SK-N-SH (cell line): ENCODE data around the gene POLA1. TPM values are rescaled to one million over a fixed set of nuclear protein-coding genes. Genes with fewer than 3 reads are reported as not detected.

Experiments used
- CTCF ChIA-PET: fragments of 300-600, 350-600 bp; formaldehyde crosslinking; extraction: SDS; loops from one replicate; lab custom pipeline; 2021; lab: Yijun Ruan, JAX
- POLR2A ChIA-PET: fragments of 350-600 bp; sonication (Branson Sonifier 250); formaldehyde crosslinking; extraction: SDS; loops from one replicate; lab custom pipeline; 2020; ENCODE audit warnings: antibody characterized with exemption, inconsistent platforms; lab: Yijun Ruan, JAX
- DNase-seq: peaks from one replicate; pipeline ENCODE4 v3.0.0; 2012
- H2AFZ ChIP-seq: fragments of 200-600 bp; sonication (generic); 2 replicates; pipeline ENCODE4 v1.8.1; 2016; ENCODE audit warnings: antibody characterized with exemption, mild to moderate bottlenecking, low read depth
- H3F3A ChIP-seq: fragments of 200-600 bp; sonication (generic); replicated peaks from 2 replicates; pipeline ENCODE3; 2016; ENCODE audit warnings: antibody characterized with exemption, mild to moderate bottlenecking; ENCODE audit not compliant: insufficient read depth
- H3K27ac ChIP-seq, 2 experiments: fragments of 200-500 bp in 1 of 2; fragments of 200-600 bp in 1 of 2; sonication (Bioruptor generic) in 1 of 2; sonication (generic), shearing (Covaris generic) in 1 of 2; 2 replicates each; pipeline versions ENCODE4 v1.5.1 to v1.6.1; 2014 to 2016; ENCODE audit warnings: low read depth in 2 of 2, inconsistent platforms in 1 of 2, low read length in 1 of 2, mild to moderate bottlenecking in 1 of 2, mixed read lengths in 1 of 2
- H3K27me3 ChIP-seq: fragments of 200-600 bp; sonication (generic), shearing (Covaris generic); 2 replicates; pipeline ENCODE4 v1.6.1; 2016; ENCODE audit warnings: mixed run types; ENCODE audit not compliant: insufficient read depth
- H3K36me3 ChIP-seq, 2 experiments: fragments of 200-500 bp in 1 of 2; fragments of 200-600 bp in 1 of 2; sonication (Bioruptor generic) in 1 of 2; sonication (generic) in 1 of 2; replicated peaks in 1 of 2; 2 replicates each; pipeline versions ENCODE3 to v1.5.1; 2014 to 2016; ENCODE audit warnings: low read length in 1 of 2, mild to moderate bottlenecking in 1 of 2; ENCODE audit not compliant: insufficient read depth in 2 of 2, control insufficient read depth in 1 of 2
- H3K4me1 ChIP-seq, 2 experiments: fragments of 200-500 bp in 1 of 2; fragments of 200-600 bp in 1 of 2; sonication (Bioruptor generic) in 1 of 2; sonication (generic), shearing (Covaris generic) in 1 of 2; 2 replicates each; pipeline versions ENCODE4 v1.5.1 to v1.6.1; 2014 to 2016; ENCODE audit warnings: low read depth in 1 of 2, low read length in 1 of 2, mixed run types in 1 of 2; ENCODE audit not compliant: insufficient read depth in 2 of 2, control insufficient read depth in 1 of 2
- H3K4me2 ChIP-seq: fragments of 200-600 bp; sonication (generic), shearing (Covaris generic); 2 replicates; pipeline ENCODE4 v1.6.1; 2017; ENCODE audit warnings: mixed run types
- H3K4me3 ChIP-seq, 2 experiments: fragments of 200-500 bp in 1 of 2; fragments of 200-600 bp in 1 of 2; sonication (Bioruptor generic) in 1 of 2; sonication (generic), shearing (Covaris generic) in 1 of 2; 2 replicates each; pipeline versions ENCODE4 v1.5.1 to v1.8.1; 2014 to 2016; ENCODE audit warnings: low read depth in 2 of 2, inconsistent platforms in 1 of 2, low read length in 1 of 2, mild to moderate bottlenecking in 1 of 2, mixed read lengths in 1 of 2, moderate library complexity in 1 of 2
- H3K79me2 ChIP-seq: fragments of 200-600 bp; sonication (generic); 2 replicates; pipeline ENCODE4 v1.8.1; 2017; ENCODE audit warnings: mild to moderate bottlenecking; ENCODE audit not compliant: insufficient read depth
- H3K9ac ChIP-seq: fragments of 200-600 bp; sonication (generic); 2 replicates; pipeline ENCODE4 v1.6.1; 2017; ENCODE audit warnings: mixed run types
- H3K9me2 ChIP-seq: fragments of 200-600 bp; sonication (generic); 2 replicates; pipeline ENCODE4 v1.6.1; 2017; ENCODE audit warnings: mixed run types
- H3K9me3 ChIP-seq: fragments of 200-600 bp; sonication (generic); 2 replicates; pipeline ENCODE4 v1.6.1; 2017; ENCODE audit warnings: mixed run types, mild to moderate bottlenecking, moderate library complexity
- H4K20me1 ChIP-seq: fragments of 200-600 bp; sonication (generic); 2 replicates; pipeline ENCODE4 v1.6.1; 2017; ENCODE audit warnings: mild to moderate bottlenecking, mixed run types; ENCODE audit not compliant: insufficient read depth
- ELF1 ChIP-seq: IDR thresholded peaks from 2 replicates; pipeline ENCODE4 v1.4.0; 2012
- EP300 ChIP-seq, 2 experiments: IDR thresholded peaks; 2 replicates each; pipeline versions ENCODE4 v1.4.0 to v1.6.1; 2012; ENCODE audit warnings: borderline replicate concordance in 1 of 2, low read depth in 1 of 2, low read length in 1 of 2
- FOSL2 ChIP-seq: IDR thresholded peaks from 2 replicates; pipeline ENCODE4 v1.4.0; 2012; ENCODE audit warnings: low read depth, mild to moderate bottlenecking, moderate library complexity, borderline replicate concordance
- FOXM1 ChIP-seq: IDR thresholded peaks from 2 replicates; pipeline ENCODE4 v1.4.0; 2012; ENCODE audit warnings: low read depth, mild to moderate bottlenecking
- GABPA ChIP-seq: IDR thresholded peaks from 2 replicates; pipeline ENCODE4 v1.4.0; 2012; ENCODE audit warnings: low read depth, mild to moderate bottlenecking
- NRF1 ChIP-seq: IDR thresholded peaks from 2 replicates; pipeline ENCODE4 v1.6.1; 2012; ENCODE audit warnings: low read depth, mild to moderate bottlenecking, low read length
- POLR2AphosphoS5 ChIP-seq: IDR thresholded peaks from 2 replicates; pipeline ENCODE4 v1.6.1; 2012; ENCODE audit warnings: low read depth, low read length
- RXRA ChIP-seq: IDR thresholded peaks from 2 replicates; pipeline ENCODE4 v1.4.0; 2012; ENCODE audit warnings: low read depth, mild to moderate bottlenecking, borderline replicate concordance
- SIN3A ChIP-seq: IDR thresholded peaks from 2 replicates; pipeline ENCODE4 v1.6.1; 2012; ENCODE audit warnings: low read depth, mild to moderate bottlenecking, low read length, moderate library complexity, borderline replicate concordance
- TEAD4 ChIP-seq: IDR thresholded peaks from 2 replicates; pipeline ENCODE4 v1.4.0; 2012; ENCODE audit warnings: mild to moderate bottlenecking, borderline replicate concordance; ENCODE audit not compliant: insufficient read depth
- WGBS: methylation state at CpG from one replicate; pipeline ENCODE4 v1.1.6; 2017; ENCODE audit warnings: low lambda C conversion rate; 5-methylcytosine and 5-hydroxymethylcytosine counted together
- polyA plus RNA-seq, 3 experiments: library from polyadenylated mRNA; depleted of rRNA; stranded (reverse); fragments of >200 nt; gene quantifications; 2 replicates each; pipeline ENCODE4 v1.2.3, GENCODE V29; 2012
- TF ChIP-seq, protein P1 (sequence below): fragments of 200-600 bp; sonication (generic); IDR thresholded peaks from 2 replicates; pipeline ENCODE4 v1.6.1; 2017; ENCODE audit warnings: antibody characterized with exemption, mild to moderate bottlenecking, moderate library complexity

The POLA1 gene
- polyA plus RNA-seq, 1 of the 3 experiments (the other 2 are of a cell fraction), result 2.8 TPM

- TF ChIP-seq FOXM1 (no peak), NRF1 (no peak), TEAD4 (no peak)
- TF ChIP-seq, all 33 proteins: peak for 0
- H4K20me1 ChIP-seq, result no peaks in the 10 kb centered on the region
- DNase-seq, result no peak
- H3K79me2 ChIP-seq, result no peaks in the 10 kb centered on the region
- H3K9ac ChIP-seq, result no peak overlapping the region
- ChIA-PET CTCF (interaction anchor here (0.8 to 2.1 kb wide), 2 partner anchors 11 to 39 kb away, joined by 4 to 8 read pairs; no protein-coding TSS in a partner anchor), POLR2A (no interaction called here)
- no peaks in the 10 kb centered on the region for H3K27me3 ChIP-seq
- H3K4me2 ChIP-seq, result no peak overlapping the region
- no peaks in the 10 kb centered on the region for H3K4me1 ChIP-seq
- no peak overlapping the region for H3K27ac ChIP-seq
- H3K4me3 ChIP-seq, result no peak overlapping the region
- H3K9me3 ChIP-seq, result no peaks in the 10 kb centered on the region
- no peaks in the 10 kb centered on the region for H3K36me3 ChIP-seq
- H3F3A ChIP-seq, result no peaks in the 10 kb centered on the region
- no peak overlapping the region for H2AFZ ChIP-seq
- 61% methylated on average over 3 of the region's 3 CpGs for WGBS
- H3K9me2 ChIP-seq, result no peaks in the 10 kb centered on the region
Observed at GRCh38 chrX:24877288-24877664, 183.6 kb downstream of the POLA1 start.

DNA sequence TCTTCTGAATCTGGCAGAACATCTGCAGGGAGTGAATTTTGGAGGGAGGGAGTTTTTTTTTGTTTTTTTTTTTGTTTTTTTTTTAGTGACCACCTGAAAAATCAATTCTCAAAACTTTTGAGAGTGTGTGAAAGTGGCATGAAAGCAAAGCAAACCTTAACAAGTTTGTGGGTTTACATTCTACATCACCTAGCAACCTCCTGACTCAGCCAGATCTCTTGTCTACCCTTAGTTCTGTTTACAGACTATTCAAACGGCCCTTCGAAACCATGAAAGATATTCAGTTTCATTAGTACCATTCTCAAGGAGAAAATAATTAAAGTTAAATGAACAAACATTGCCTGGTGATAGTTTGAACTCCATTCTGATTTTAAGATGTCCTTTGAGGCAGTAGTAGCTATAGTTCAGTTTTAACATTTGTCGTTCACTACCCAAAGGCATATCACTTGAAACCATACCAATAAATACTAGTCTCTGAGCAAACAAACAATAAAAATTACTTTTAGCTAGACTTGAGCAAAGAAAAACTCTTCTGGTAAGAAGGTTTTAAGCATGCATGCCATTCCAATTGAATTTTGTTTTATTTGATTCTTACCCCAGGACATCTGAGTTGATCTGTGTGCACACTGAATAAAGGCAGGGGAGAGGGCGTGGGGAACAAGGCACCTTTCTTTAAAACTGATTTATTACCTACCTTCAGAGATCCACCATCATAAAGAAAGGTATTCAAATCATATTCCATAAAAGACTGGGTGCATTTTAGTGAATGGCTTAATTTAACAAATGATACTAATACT is 184.3 kb downstream of the POLA1 start:
- TF ChIP-seq, protein P1, sequence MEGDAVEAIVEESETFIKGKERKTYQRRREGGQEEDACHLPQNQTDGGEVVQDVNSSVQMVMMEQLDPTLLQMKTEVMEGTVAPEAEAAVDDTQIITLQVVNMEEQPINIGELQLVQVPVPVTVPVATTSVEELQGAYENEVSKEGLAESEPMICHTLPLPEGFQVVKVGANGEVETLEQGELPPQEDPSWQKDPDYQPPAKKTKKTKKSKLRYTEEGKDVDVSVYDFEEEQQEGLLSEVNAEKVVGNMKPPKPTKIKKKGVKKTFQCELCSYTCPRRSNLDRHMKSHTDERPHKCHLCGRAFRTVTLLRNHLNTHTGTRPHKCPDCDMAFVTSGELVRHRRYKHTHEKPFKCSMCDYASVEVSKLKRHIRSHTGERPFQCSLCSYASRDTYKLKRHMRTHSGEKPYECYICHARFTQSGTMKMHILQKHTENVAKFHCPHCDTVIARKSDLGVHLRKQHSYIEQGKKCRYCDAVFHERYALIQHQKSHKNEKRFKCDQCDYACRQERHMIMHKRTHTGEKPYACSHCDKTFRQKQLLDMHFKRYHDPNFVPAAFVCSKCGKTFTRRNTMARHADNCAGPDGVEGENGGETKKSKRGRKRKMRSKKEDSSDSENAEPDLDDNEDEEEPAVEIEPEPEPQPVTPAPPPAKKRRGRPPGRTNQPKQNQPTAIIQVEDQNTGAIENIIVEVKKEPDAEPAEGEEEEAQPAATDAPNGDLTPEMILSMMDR, result no peak
- TF ChIP-seq ELF1 (no peak), POLR2AphosphoS5 (no peak), FOSL2 (no peak), GABPA (no peak), EP300 (IDR thresholded peaks at IDR 0.05; ENCODE audit: borderline replicate concordance in 1 of 2, low read depth in 1 of 2, low read length in 1 of 2) (no peak), SIN3A (no peak), RXRA (no peak)
- H3K9me2 ChIP-seq, result no peaks in the 10 kb centered on the region
- no peaks in the 10 kb centered on the region for H3K36me3 ChIP-seq
- no peak overlapping the region for H3K4me2 ChIP-seq
- no peak overlapping the region for H3K4me3 ChIP-seq
- no peaks in the 10 kb centered on the region for H3F3A ChIP-seq
- H3K9ac ChIP-seq, result no peak overlapping the region
- H3K27me3 ChIP-seq, result no peaks in the 10 kb centered on the region
- 40% methylated on average over 4 of the region's 4 CpGs for WGBS
- no peaks in the 10 kb centered on the region for H3K9me3 ChIP-seq
- H3K4me1 ChIP-seq, result no peaks in the 10 kb centered on the region
- no peaks in the 10 kb centered on the region for H4K20me1 ChIP-seq
- ChIA-PET POLR2A (interaction anchor here (0.7 kb wide), 1 partner anchor 29 kb away, joined by 3 read pairs; no protein-coding TSS in a partner anchor), CTCF (interaction anchor here (1.9 kb wide), 1 partner anchor 14 kb away, joined by 5 read pairs; no protein-coding TSS in a partner anchor)
- no peaks in the 10 kb centered on the region for H3K79me2 ChIP-seq
- no peak for DNase-seq
- no peak overlapping the region for H3K27ac ChIP-seq
- no peak overlapping the region for H2AFZ ChIP-seq
